Measurements from ENCODE around the gene GADD45B. TPM values are rescaled to one million over a fixed set of nuclear protein-coding genes. Genes with fewer than 3 reads are reported as not detected.

GADD45B gene
- total RNA-seq, 4 donors from 2014 or later = 148 to 250 (median 195) TPM

GRCh38 chr19:2494447-2495129 is 18.7 kb downstream of the GADD45B start:
- intact Hi-C loops (cut with DNase I) = loop anchor here (5.0 kb wide), 1 partner anchor 43 kb away; no protein-coding TSS in a partner anchor

GRCh38 chr19:2495130-2495641 is 19.3 kb downstream of the GADD45B start:
- WGBS, 2 donors = 0 to 1% methylated on average over 1 to 16 of the region's 26 CpGs
- intact Hi-C loops (cut with DNase I) = loop anchor here (5.0 kb wide), 1 partner anchor 42 kb away; no protein-coding TSS in a partner anchor
- no peaks in the 10 kb centered on the region for H3K9me3 ChIP-seq
- H3K27ac ChIP-seq = peak overlapping the region; percentile 85 to 98 (median 93)
- H3K4me1 ChIP-seq = peaks cover 24 to 39% of the 10 kb centered on the region in 2 donors
- DNase-seq = peak; percentile 97
- H3K27me3 ChIP-seq = no peaks in the 10 kb centered on the region
- no peaks in the 10 kb centered on the region for H3K36me3 ChIP-seq
- H3K4me3 ChIP-seq (replicated peaks in 1 of 3) = peak overlapping the region; percentile 5 to 54 (median 23)
- TF ChIP-seq POLR2A (IDR thresholded peaks at IDR 0.05) (peak in 1 of 2 donors; percentile 46), CTCF (IDR thresholded peaks at IDR 0.05) (peak in 1 of 6 experiments; percentile 2)

More at GRCh38 chr19:2494447-2495129, 18.7 kb downstream of the GADD45B start:
- 20 to 25% methylated on average over 1 to 24 of the region's 72 CpGs for WGBS, 2 donors
- no peaks in the 10 kb centered on the region for H3K36me3 ChIP-seq
- H3K9me3 ChIP-seq = no peaks in the 10 kb centered on the region
- TF ChIP-seq POLR2A (IDR thresholded peaks at IDR 0.05) (peak in 1 of 2 donors; percentile 65), CTCF (IDR thresholded peaks at IDR 0.05) (no peak)
- DNase-seq = peak; percentile 75 to 84
- peaks cover 26 to 41% of the 10 kb centered on the region in 2 donors for H3K4me1 ChIP-seq
- H3K27ac ChIP-seq = peak overlapping the region; percentile 85 to 98 (median 93)
- H3K27me3 ChIP-seq = no peaks in the 10 kb centered on the region
- peak overlapping the region; percentile 5 to 54 (median 23) for H3K4me3 ChIP-seq (replicated peaks in 1 of 3)

- Histone ChIP-seq H3K27ac (peak overlapping the region; percentile 85 to 98 (median 93)), H3K36me3 (no peaks in the 10 kb centered on the region), H3K9me3 (no peaks in the 10 kb centered on the region), H3K4me1 (peaks cover 24 to 38% of the 10 kb centered on the region in 2 donors), H3K27me3 (no peaks in the 10 kb centered on the region), H3K4me3 (replicated peaks in 1 of 3) (peak overlapping the region in 1 of 3 donors; percentile 54)
- intact Hi-C loops (cut with DNase I) = loop anchor here (5.0 kb wide), 1 partner anchor 42 kb away; no protein-coding TSS in a partner anchor
- 19 to 23% methylated on average over 16 of the region's 16 CpGs for WGBS, 2 donors
- no peak for TF ChIP-seq POLR2A (IDR thresholded peaks at IDR 0.05)
- no peak for TF ChIP-seq CTCF (IDR thresholded peaks at IDR 0.05)
- DNase-seq = peak; percentile 78 to 82
Observed at GRCh38 chr19:2495651-2496316, 19.9 kb downstream of the GADD45B start.

GRCh38 chr19:2497186-2497585 is 21.3 kb downstream of the GADD45B start:
- H3K4me3 ChIP-seq (replicated peaks in 1 of 3) = no peak overlapping the region
- 90 to 96% methylated on average over 9 to 10 of the region's 10 CpGs for WGBS, 2 donors
- no peak for DNase-seq
- H3K4me1 ChIP-seq = peaks cover 17 to 32% of the 10 kb centered on the region in 2 donors
- no peaks in the 10 kb centered on the region for H3K27me3 ChIP-seq
- TF ChIP-seq CTCF (IDR thresholded peaks at IDR 0.05) (no peak), POLR2A (IDR thresholded peaks at IDR 0.05) (no peak)
- no peaks in the 10 kb centered on the region for H3K36me3 ChIP-seq
- intact Hi-C loops (cut with DNase I) = loop anchor here (5.0 kb wide), 1 partner anchor 40 kb away; no protein-coding TSS in a partner anchor
- no peaks in the 10 kb centered on the region for H3K9me3 ChIP-seq
- H3K27ac ChIP-seq = no peak overlapping the region

Measured in thyroid gland (tissue), 4 donors.